Measurements from ENCODE around the gene CYP26A1.
A peak's percentile ranks its signal among the peaks of the same experiment; 100 is the strongest.

The CYP26A1 gene

GRCh38 chr10:93064874-93065660, 8.6 kb upstream of the CYP26A1 start:
- no peak for DNase-seq (ENCODE audit: low spot score)

DNA sequence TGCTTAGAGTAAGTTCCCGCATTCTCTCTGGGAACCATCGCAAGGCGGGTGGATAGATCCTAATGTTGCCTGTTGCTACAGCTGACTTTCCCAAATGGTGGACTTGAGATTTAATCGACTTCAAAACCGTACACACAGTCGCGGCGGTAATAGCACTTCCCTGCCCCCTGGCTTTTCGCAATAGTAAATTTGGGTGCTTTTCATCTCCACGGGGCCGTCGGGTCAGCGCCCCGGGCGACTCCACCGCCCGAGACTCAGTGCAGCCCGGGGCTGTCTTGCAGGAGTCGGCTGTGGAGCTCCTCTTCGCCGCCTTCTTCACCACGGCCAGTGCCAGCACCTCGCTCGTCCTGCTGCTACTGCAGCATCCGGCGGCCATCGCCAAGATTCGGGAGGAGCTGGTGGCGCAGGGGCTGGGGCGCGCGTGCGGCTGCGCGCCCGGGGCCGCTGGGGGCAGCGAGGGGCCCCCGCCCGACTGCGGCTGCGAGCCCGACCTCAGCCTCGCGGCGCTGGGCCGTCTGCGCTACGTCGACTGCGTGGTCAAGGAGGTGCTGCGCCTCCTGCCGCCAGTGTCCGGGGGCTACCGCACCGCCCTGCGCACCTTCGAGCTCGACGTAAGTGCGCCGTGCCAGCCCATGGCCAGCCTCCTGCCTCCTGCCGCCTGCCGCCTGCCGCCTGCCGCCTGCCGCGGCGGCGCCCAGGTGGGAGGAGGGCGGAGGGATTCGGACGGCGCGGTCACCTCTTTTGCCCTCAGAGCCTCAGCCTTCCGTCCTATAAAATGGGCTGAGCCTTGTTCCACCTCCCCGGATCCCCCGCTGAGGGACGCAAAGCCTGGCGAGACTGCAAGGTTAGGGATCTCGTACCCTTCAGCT, 7.8 kb upstream of the CYP26A1 start:
- no peak for DNase-seq (ENCODE audit: low spot score)

DNA sequence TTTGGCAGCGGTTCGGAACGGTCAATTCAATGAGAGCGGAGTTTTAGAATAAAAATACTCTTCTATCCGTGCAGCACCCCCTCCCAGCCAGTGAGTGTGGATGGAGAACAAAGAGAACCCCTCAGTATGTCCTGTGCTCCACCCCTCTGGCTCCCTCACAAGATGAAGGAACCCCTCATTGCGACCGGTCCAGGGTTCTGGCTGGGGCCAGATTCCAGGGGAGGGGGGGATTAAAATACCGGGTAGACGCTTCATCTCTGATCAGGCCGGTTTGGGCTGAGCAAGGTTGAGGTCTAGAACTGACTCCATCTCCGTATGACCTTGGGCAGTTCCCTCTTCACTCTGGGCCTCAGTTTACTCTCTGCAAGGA, 7.2 kb upstream of the CYP26A1 start:
- no peak for DNase-seq (ENCODE audit: low spot score)

- no peak for DNase-seq (ENCODE audit: low spot score)
Measured at GRCh38 chr10:93067443-93068365, 6.0 kb upstream of the CYP26A1 start.

- DNase-seq (ENCODE audit: low spot score), result no peak
Measured at GRCh38 chr10:93068411-93069244, 5.1 kb upstream of the CYP26A1 start.

- no peak for DNase-seq (ENCODE audit: low spot score)
Measured at GRCh38 chr10:93069245-93069561, 4.5 kb upstream of the CYP26A1 start.

- DNase-seq (ENCODE audit: low spot score), result no peak
Measured at GRCh38 chr10:93070378-93071176, 3.1 kb upstream of the CYP26A1 start.

DNA sequence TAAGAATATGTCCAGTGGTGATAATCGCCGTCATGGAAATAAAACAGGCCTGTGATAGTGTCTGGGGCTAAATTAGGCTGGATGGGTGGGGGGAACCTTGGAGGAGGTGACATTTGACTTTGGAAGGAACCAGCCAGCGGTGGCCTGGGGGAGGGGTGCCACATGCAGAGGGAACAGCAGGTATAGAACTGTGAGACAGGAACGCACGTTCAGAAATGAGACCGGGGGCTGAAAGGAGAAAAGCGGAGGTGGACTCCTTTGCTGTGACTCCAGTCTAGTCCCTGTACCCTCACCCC, 2.6 kb upstream of the CYP26A1 start:
- no peak for DNase-seq (ENCODE audit: low spot score)

GRCh38 chr10:93071674-93072224, 1.9 kb upstream of the CYP26A1 start:
- DNase-seq (ENCODE audit: low spot score), result no peak

GRCh38 chr10:93072225-93072712, 1.4 kb upstream of the CYP26A1 start:
- DNase-seq (ENCODE audit: low spot score), result no peak

- no peak for DNase-seq (ENCODE audit: low spot score)
Measured at GRCh38 chr10:93072713-93073538, 767 bp upstream of the CYP26A1 start.

GRCh38 chr10:93074147-93074596, 479 bp downstream of the CYP26A1 start:
- peak; percentile 67 for DNase-seq (ENCODE audit: low spot score)

GRCh38 chr10:93074597-93075368, 1.1 kb downstream of the CYP26A1 start:
- no peak for DNase-seq (ENCODE audit: low spot score)

GRCh38 chr10:93075369-93076221, 1.9 kb downstream of the CYP26A1 start:
- DNase-seq (ENCODE audit: low spot score), result no peak

DNA sequence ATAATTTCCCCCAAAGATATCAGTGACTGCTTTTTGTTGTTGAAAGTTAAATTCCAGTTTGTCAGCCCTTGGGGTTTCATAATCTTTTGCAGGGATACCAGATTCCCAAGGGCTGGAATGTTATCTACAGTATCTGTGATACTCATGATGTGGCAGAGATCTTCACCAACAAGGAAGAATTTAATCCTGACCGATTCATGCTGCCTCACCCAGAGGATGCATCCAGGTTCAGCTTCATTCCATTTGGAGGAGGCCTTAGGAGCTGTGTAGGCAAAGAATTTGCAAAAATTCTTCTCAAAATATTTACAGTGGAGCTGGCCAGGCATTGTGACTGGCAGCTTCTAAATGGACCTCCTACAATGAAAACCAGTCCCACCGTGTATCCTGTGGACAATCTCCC, 3.2 kb downstream of the CYP26A1 start:
- DNase-seq (ENCODE audit: low spot score), result no peak

DNA sequence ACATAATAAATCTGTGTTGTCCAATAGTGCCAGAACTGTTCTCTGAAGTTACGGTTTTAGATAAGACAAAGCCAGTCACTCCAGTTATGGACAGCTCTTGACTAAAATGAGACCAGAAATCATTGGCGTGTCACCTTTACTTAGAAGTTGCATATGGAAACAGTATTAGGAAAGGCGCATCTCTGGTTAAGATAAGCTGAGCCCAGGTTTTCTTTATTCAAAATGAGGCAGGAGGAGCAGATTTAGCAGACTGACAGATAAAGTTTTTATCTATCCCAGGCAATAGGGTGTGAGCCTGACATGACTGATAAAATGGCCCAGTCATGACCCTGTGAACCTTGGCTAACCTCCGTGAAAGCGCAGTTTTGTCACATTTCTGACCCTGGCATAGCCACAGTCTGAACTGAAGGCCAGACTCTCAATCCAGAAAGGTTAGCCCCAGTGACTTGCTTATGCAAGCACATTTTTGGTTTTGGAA, 4.2 kb downstream of the CYP26A1 start:
- no peak for DNase-seq (ENCODE audit: low spot score)

GRCh38 chr10:93079663-93080349, 6.1 kb downstream of the CYP26A1 start:
- no peak for DNase-seq (ENCODE audit: low spot score)
